ENCODE data around the gene EDNRB. TPM values are rescaled to one million over a fixed set of nuclear protein-coding genes. Genes with fewer than 3 reads are reported as not detected.

EDNRB gene
- total RNA-seq, 2 donors from 2014 or later = 4.4 to 5.9 TPM

- peaks cover 3% of the 10 kb centered on the region for H3K36me3 Mint-ChIP-seq (ENCODE audit: low read depth)
- H3K27me3 Mint-ChIP-seq (ENCODE audit: insufficient read depth) = peaks cover 29% of the 10 kb centered on the region
- no peak for TF ChIP-seq CTCF (conservative IDR thresholded peaks at IDR 0.05)
- H3K4me1 Mint-ChIP-seq = peaks cover 23% of the 10 kb centered on the region
- H3K27me3 ChIP-seq (ENCODE audit: control insufficient read depth, insufficient read depth, low read length, poor library complexity, severe bottlenecking) = peaks cover 22% of the 10 kb centered on the region
- H3K4me1 ChIP-seq (ENCODE audit: control insufficient read depth, insufficient read depth, low read length) = peaks cover 3% of the 10 kb centered on the region
- peaks cover 12% of the 10 kb centered on the region for H3K9me3 Mint-ChIP-seq
- no peak overlapping the region for H3K27ac Mint-ChIP-seq
- H3K36me3 ChIP-seq (ENCODE audit: control insufficient read depth, insufficient read depth, low read length) = no peaks in the 10 kb centered on the region
- no peak overlapping the region for H3K9ac ChIP-seq (ENCODE audit: extremely low read depth, low read length, poor library complexity, severe bottlenecking)
- peaks cover 7% of the 10 kb centered on the region for H3K9me3 ChIP-seq (ENCODE audit: control insufficient read depth, low read length)
- no peak overlapping the region for H3K27ac ChIP-seq (ENCODE audit: low read depth, low read length)
- H3K4me3 ChIP-seq (ENCODE audit: low read length) = no peak overlapping the region
- DNase-seq = no peak
- no peak overlapping the region for H3K4me3 Mint-ChIP-seq
Measured at GRCh38 chr13:77871596-77871995, 47.0 kb downstream of the EDNRB start.

- H3K27ac Mint-ChIP-seq = no peak overlapping the region
- peaks cover 3% of the 10 kb centered on the region for H3K4me1 ChIP-seq (ENCODE audit: control insufficient read depth, insufficient read depth, low read length)
Measured at GRCh38 chr13:77868717-77869116, 49.9 kb downstream of the EDNRB start.

GRCh38 chr13:77866971-77867370, 51.7 kb downstream of the EDNRB start:
- H3K4me1 Mint-ChIP-seq = peaks cover 28% of the 10 kb centered on the region
- Histone ChIP-seq H3K9me3 (ENCODE audit: control insufficient read depth, low read length) (peaks cover 7% of the 10 kb centered on the region), H3K4me3 (ENCODE audit: low read length) (peak overlapping the region; percentile 21), H3K27ac (ENCODE audit: low read depth, low read length) (no peak overlapping the region), H3K9ac (ENCODE audit: extremely low read depth, low read length, poor library complexity, severe bottlenecking) (no peak overlapping the region), H3K27me3 (ENCODE audit: control insufficient read depth, insufficient read depth, low read length, poor library complexity, severe bottlenecking) (peaks cover 26% of the 10 kb centered on the region), H3K4me1 (ENCODE audit: control insufficient read depth, insufficient read depth, low read length) (peaks cover 3% of the 10 kb centered on the region), H3K36me3 (ENCODE audit: control insufficient read depth, insufficient read depth, low read length) (no peaks in the 10 kb centered on the region)
- peaks cover 12% of the 10 kb centered on the region for H3K9me3 Mint-ChIP-seq
- no peak for TF ChIP-seq CTCF (conservative IDR thresholded peaks at IDR 0.05)
- H3K27me3 Mint-ChIP-seq (ENCODE audit: insufficient read depth) = peaks cover 19% of the 10 kb centered on the region
- H3K27ac Mint-ChIP-seq = peak overlapping the region; percentile 67
- no peak for DNase-seq
- peaks cover 3% of the 10 kb centered on the region for H3K36me3 Mint-ChIP-seq (ENCODE audit: low read depth)
- H3K4me3 Mint-ChIP-seq = no peak overlapping the region

More at GRCh38 chr13:77868717-77869116, 49.9 kb downstream of the EDNRB start:
- Histone ChIP-seq H3K9ac (ENCODE audit: extremely low read depth, low read length, poor library complexity, severe bottlenecking) (no peak overlapping the region), H3K36me3 (ENCODE audit: control insufficient read depth, insufficient read depth, low read length) (no peaks in the 10 kb centered on the region), H3K27me3 (ENCODE audit: control insufficient read depth, insufficient read depth, low read length, poor library complexity, severe bottlenecking) (peaks cover 31% of the 10 kb centered on the region), H3K27ac (ENCODE audit: low read depth, low read length) (no peak overlapping the region), H3K4me3 (ENCODE audit: low read length) (peak overlapping the region; percentile 34), H3K9me3 (ENCODE audit: control insufficient read depth, low read length) (peaks cover 7% of the 10 kb centered on the region)
- peaks cover 29% of the 10 kb centered on the region for H3K27me3 Mint-ChIP-seq (ENCODE audit: insufficient read depth)
- H3K4me1 Mint-ChIP-seq = peaks cover 28% of the 10 kb centered on the region
- no peak for TF ChIP-seq CTCF (conservative IDR thresholded peaks at IDR 0.05)
- no peak overlapping the region for H3K4me3 Mint-ChIP-seq
- H3K9me3 Mint-ChIP-seq = peaks cover 12% of the 10 kb centered on the region
- DNase-seq = no peak
- H3K36me3 Mint-ChIP-seq (ENCODE audit: low read depth) = peaks cover 3% of the 10 kb centered on the region
- 96 to 100% methylated on average over 1 of the region's 1 CpG for WGBS, 2 experiments (ENCODE audit: insufficient coverage in 1 of 2, insufficient read length in 1 of 2)
